Stimulated activated CD8-positive, alpha-beta memory T cell treated with anti-CD3 and anti-CD28 coated beads, Interleukin-15, amount 100 ng/mL, for 24 hours (primary cell): ENCODE data around the gene SPATA45.
A peak's percentile ranks its signal among the peaks of the same experiment; 100 is the strongest.
"Not testable (repeated sequence)": the region's sequence is repeated elsewhere in the genome, so short reads cannot be mapped to it uniquely, and the experiment has no call there.

Source experiments
- DNase-seq: peaks from one replicate; pipeline ENCODE4 v3.0.0-alpha.2; 2020; ENCODE audit warnings: low read depth

The SPATA45 gene

GRCh38 chr1:212847549-212847948, at the start of gene SPATA45:
SPATA45 (minus strand) TSS chr1:212847649; CDS start chr1:212836149, 11,500 bp downstream.
- no peak for DNase-seq

- no peak for DNase-seq
Observed at GRCh38 chr1:212892108-212892507, 44.7 kb upstream of the SPATA45 start.

DNA sequence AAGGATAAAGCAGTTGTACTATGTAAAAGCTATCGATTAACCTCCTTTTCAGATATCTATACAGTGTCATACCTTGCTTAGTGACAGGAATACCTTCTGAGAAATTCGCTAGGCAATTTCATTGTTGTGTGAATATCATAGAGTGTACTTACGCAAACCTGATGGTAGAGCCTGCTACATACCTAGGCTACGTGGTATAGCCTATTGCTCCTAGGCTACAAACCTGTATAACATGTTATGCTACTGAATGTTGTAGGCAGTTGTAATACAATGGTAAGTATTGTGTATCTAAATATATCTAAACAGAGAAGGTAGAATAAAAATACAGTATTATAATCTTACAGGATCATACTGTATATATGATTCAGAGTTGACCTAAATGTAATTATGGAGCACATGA, 37.1 kb upstream of the SPATA45 start:
- no peak for DNase-seq

GRCh38 chr1:212879947-212880690, 32.7 kb upstream of the SPATA45 start:
- DNase-seq: no peak

DNA sequence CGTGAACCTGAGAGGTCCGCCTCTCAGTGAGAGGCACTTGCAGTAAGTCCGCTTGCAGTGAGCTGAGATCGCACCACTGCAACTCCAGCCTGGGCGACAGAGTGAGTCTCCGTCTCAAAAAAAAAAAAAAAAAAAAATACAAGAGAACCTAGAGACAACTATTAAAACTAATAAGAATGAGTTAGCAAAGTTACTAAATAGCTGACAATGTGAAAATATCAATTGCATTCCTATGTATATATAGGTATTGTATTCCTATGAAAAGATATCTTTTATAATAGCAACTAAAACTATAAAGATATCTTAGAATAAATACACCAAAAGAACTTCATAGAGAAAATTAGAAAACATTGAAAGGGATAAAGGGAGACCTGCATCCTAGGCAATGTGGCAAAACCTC, 31.0 kb upstream of the SPATA45 start:
- no peak for DNase-seq

- DNase-seq: no peak
Observed at GRCh38 chr1:212873518-212873917, 26.1 kb upstream of the SPATA45 start.

DNA sequence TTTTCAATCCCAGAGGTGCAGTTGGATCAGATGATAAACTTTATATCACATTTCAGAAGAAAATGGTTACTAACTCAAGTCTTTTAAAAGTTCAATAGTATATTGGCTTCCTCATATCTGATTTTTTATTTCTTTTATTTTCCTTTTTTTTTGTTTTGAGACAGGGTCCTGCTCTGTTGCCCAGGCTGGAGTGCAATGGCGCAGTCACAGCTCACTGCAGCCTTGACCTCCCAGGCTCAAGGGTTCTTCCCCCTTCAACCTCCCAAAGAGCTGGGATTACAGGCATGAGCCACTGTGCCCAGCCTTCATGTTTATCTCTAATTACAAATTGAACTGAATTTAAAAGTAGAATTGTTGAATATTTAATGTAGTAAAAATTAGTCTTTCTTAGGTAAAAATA, 24.5 kb upstream of the SPATA45 start:
- DNase-seq: no peak

DNA sequence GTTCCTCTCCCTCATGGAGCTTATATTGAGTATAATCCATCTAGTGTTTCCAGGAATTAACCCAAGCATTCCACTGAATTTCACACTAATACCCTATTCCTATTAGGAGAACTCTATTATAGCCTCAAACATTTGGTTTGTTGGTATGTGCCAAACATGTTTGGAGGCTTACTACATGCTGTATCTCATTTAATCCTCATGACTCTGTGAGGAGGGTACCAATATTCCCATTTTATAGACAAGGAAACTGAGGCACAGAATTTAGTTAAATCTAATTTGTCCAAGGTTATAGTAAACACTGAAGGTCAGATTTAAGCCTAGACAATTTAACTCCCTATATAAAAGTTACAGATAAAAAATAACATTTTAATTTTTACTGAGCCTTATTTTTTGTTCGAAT, 19.7 kb upstream of the SPATA45 start:
- no peak for DNase-seq

GRCh38 chr1:212864201-212864600, 16.8 kb upstream of the SPATA45 start:
- DNase-seq: no peak

DNA sequence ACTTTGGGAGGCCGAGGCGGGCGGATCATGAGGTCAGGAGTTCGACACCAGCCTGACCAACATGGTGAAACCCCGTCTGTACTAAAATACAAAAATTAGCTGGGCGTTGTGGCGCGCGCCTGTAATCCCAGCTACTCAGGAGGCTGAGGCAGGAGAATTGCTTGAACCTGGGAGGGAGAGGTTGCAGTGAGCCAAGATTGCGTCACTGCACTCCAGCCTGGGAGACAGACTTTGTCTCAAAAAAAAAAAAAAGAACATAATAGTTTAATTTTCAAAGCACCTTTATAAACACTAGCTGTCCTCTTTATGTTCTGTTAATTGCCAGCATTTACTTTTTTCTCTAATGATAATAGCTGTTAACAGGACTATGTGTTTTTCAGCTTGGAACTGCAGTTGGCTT, 15.9 kb upstream of the SPATA45 start:
- DNase-seq: not testable (repeated sequence)

GRCh38 chr1:212862111-212862690, 14.8 kb upstream of the SPATA45 start:
- DNase-seq: no peak

DNA sequence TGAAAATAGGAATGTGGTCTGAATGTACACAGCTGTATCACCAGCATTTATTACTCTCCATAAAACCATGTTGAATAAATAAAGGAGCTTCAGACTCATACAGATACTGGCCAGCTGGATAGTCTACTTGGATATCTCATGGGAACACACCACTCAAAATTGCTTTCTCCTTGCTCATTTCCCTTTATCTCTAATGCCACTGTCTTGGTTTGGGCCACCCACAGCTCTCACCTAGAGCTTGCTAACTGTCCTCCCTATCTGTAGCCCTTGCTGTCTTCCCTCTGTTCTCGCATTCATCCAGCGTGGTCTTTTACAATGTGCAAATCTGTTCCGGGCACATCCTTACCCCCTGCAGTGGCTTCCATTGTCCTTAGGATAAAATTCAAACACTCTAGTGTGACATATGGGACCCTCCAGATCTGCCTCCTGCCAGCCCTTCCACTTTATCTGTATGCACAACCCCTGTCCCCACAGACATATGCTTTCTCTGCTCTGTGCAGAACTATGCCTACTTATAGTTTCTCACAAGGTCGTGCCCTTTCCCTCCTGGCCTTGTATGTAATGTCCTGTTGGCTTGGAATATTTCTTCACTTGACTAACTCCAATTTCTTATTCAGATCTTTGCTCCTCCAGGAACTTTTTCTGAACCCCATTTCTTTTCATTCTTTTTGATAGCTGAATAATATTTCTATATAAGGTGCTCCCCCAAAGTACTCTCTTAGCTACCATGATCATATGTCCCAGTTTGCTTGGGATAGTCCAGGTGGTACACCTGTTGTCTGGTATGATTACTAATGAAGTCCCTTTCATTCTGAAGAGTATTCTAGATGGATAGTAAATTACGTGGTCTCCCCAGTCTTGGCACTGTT, 13.5 kb upstream of the SPATA45 start:
- no peak for DNase-seq

DNA sequence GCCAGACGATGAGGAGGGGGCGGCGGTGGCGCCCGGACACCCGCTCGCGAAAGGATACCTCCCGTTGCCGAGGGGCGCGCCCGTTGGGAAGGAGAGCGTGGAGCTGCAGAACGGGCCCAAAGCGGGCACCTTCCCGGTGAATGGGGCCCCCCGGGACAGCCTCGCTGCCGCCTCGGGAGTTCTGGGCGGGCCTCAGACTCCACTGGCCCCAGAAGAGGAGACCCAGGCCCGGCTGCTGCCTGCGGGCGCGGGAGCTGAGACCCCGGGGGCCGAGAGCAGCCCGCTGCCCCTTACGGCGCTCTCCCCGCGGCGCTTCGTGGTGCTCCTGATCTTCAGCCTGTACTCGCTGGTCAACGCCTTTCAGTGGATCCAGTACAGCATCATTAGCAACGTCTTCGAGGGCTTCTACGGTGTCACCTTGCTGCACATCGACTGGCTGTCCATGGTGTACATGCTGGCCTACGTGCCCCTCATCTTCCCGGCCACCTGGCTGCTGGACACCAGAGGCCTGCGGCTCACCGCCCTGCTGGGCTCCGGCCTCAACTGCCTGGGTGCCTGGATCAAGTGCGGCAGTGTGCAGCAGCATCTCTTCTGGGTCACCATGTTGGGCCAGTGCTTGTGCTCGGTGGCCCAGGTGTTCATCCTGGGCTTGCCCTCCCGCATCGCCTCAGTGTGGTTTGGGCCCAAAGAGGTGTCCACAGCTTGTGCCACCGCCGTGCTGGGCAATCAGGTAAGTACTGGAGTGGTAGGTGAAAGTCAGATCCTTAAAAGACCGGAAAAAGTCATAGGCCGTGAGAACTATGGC, 11.2 kb upstream of the SPATA45 start:
- peak; percentile 6 for DNase-seq

GRCh38 chr1:212857992-212858460, 10.6 kb upstream of the SPATA45 start, which contains the start of gene FLVCR1:
FLVCR1 (plus strand) TSS chr1:212858275; CDS start chr1:212858453, 178 bp downstream.
- peak; percentile 79 for DNase-seq

- no peak for DNase-seq
Observed at GRCh38 chr1:212856755-212857154, 9.3 kb upstream of the SPATA45 start.

DNA sequence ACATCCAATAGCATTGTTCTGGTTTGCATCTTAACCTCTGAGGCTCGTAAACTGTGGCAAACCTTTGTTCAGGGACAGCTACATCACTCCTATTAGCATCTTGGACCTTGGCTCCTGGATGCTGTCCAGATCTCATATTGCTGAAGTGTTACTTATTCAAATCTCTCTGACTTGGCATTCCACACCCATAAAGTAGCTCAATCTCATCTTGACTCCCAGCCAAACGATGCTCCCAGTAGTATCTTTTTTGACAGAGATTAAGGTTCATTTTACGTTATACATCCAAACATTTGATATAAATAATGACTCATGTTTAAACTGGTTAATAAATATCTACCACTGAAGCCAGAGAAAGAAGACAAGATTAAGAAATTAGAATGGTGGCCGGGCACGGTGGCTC, 6.2 kb upstream of the SPATA45 start:
- DNase-seq: no peak

GRCh38 chr1:212852105-212852688, 4.7 kb upstream of the SPATA45 start:
- DNase-seq: no peak

GRCh38 chr1:212844521-212844920, 2.9 kb downstream of the SPATA45 start:
- DNase-seq: not testable (repeated sequence)

DNA sequence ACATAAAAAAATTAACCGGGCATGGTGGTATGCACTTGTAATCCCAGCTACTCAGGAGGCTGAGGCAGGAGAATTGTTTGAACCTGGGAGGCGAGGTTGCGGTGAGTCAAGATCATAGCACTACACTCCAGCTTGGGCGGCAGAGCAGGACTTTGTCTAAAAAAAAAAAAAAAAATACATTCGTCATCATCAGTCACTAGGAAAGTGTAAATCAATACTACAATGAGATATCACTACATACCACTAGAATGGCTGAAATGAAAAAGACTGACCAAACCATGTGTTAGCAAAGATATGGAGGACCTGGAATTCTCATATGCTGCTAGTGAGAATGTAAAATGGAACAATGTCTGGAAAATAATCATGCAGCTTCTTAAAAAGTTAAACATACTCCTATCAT, 9.3 kb downstream of the SPATA45 start:
- no peak for DNase-seq

- not testable (repeated sequence) for DNase-seq
Observed at GRCh38 chr1:212833211-212834207, 13.9 kb downstream of the SPATA45 start.
